GM19397 (cell line): ENCODE measurements around the gene SETBP1.

Experiments used
- ATAC-seq: cut with Tn5 transposase; IDR thresholded peaks from one replicate; pipeline ENCODE4 v1.9.1; 2021; ENCODE audit warnings: mild to moderate bottlenecking, moderate library complexity; ENCODE audit not compliant: unreplicated experiment

The SETBP1 gene

DNA sequence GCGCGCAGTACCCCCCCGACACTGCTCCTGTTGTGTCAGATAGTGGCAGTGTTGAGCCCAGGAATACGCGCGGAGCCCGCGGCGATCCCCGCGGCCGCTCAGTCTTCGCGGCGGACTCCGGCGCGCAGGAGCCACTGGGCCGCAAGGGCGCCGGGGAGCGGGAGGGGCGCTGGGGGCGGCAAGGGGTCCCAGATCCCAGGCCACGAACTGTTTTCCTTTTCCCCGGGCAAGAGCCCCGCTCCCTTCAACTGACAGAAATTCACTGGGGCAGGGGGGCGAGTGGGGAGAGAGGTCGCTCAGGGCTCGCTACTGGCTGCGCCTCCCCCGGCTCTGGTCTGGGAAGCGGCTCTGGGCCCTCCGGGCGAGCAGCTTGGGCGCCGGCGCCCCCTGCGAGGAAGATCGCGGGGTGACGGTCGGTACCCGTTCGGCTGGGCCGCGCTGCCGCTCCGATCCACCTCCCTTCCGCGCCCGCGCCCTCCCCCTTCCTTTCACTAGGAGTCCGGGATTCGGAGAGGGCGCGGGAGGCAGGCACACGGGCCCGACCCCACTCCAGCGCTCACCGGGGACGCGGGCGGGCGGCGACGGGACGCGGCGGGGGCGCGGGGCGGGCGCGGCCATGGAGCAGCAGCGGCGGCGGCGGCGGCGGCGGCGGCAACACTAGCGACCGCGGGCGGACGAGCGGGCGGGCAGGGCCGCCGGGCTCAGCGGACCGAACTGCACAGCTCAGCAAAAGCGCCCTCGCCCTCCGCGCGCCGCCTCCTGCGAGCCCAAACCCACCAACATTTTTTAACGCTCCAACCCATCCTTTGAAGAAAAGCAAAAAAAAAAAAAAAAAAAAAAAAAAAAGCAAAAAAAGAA is 1.4 kb upstream of the SETBP1 start:
- peak; percentile 93 for ATAC-seq

DNA sequence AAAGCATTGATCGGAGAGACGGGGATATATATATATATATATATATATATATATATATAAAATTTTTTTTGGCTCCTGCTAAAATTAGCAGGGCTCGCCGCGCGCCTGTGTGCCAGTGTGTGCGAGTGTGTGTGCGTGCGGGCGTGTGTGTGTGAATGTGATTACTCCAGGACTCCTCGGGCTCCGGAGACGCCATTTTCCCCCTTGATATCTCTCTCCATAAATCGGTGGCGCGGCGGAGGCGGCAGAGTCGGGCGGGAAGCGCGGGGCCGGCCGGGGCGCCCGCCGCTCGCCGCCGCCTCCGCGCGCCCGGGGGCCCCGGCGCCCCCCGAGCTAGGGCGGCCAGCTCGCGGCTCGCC is 795 bp upstream of the SETBP1 start:
- ATAC-seq: no peak

DNA sequence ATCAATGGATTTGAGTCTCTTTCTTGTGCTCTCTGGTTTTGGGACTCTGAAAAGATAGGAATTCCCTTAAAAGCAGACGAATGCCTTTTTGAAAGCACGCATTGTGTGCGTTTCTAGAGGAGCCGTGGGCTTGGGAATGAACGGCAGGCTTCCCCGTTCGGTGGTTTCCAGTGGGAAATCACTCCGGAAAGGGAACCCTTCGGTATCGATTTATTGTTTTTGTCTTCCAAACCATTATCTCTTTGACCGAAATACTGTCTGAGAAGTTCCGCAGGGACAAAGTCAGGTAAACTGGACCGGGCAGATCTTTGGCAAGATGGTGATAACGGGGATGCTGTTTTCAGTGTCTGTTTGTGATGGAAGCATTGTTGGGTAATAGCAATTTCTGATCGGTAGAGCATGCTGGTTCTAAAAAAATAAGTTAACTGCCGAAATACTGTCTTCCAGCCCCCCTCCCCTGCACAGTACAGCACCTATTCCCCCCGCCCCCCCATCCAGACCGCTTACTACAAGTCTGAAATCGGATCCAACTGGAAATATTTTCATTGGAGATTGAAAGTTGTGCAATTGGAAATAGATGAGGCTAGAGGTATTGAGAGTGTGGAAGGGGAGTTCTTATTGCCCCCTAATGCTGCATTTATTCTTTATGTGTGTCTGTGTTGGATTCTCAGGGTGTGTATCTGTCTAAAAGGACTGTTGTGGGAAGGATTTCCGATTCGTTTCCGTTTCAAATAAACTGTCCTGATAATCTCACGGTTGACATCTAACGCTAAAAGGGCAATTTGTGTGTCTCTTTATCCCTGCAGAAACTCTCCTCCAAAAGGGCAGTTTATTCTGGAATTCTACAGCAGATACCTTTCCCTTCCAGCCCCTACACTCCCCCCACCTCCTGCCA is 635 bp downstream of the SETBP1 start:
- ATAC-seq: no peak

DNA sequence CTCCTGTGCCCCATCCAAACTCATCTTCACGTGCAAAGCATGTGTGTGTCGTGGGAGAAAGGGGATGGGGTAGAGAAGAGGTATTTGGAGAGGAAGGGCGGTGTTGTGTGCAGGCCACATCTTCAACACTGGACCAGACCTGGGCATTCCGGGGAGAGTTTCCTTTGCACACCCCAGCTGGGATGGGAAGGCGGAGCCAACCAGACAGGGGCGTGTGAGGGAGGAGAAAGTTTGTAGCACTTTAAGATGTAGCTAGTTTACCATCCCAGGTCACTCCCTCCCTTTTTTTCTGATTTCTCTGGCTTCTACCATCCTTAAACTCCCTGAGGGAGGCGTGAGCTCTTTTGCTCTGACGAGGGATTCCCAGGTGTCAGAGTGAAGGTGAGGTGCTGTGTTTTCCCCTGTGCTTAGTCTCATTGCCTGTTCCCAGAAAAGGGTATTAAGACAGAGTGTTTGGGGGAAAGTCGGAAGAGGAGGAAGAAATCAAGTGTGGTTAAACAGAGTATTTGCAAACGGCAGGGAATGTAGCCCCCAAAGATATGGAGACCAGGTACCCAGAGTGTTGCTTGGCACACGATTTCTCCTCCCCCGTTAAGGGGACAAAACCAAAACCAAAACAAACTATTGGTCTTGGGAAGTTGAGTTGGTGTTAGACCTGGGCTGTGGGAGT is 1.6 kb downstream of the SETBP1 start:
- ATAC-seq: no peak

DNA sequence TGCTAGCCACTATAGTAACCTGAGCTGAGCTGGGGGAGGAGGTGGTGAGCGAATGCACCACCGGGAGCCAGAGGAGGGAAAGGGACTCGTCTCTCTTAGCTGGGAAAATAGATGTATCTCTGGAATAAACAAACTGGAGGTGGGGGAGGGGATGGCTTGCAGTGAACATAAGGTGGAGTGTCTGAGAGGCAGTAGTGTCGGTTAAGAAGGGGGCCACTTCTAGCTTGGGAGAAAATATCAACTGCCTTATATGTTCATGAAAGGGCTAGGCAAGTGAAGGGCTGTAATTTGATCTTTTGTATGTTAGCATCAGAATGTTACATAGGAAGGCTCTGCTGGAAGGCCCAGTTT is 2.2 kb downstream of the SETBP1 start:
- no peak for ATAC-seq

DNA sequence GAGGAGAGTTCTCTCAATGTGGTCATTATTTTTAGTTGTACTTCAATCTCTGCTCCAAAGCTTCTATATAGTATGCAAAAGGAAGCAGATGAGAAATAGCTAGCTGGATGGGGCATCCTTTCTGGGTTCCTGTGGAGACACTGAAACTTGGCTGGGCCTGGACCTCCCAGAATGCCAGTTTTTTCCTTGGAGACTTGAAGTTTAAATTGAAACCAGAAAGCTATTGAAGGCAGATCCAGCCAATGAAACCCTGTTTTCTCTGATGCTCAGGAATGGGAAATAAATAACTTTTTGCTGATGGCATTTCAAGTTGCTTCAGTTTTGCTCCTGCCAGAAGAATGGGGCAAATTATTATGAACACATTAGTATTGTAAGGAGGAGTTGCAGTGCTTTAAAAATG is 2.9 kb downstream of the SETBP1 start:
- no peak for ATAC-seq

DNA sequence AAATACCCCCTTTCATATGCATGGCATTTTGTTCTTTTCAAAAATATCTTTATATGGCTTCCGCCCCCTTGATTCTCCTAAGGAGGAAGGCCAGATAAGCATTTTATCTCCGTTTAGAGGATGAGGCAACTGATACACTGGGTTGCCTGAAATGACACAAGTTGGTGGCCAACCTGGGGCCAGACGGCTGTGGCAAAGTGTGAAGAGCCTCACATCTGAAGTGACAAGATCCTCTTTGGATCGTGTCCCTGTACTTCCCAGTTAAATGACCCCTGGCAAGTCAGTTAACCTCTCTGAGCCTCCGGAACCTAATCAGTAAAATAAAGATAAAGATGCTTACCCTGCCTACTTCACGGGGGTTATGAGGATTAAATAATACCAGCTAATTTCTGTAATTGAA is 4.6 kb downstream of the SETBP1 start:
- ATAC-seq: no peak

DNA sequence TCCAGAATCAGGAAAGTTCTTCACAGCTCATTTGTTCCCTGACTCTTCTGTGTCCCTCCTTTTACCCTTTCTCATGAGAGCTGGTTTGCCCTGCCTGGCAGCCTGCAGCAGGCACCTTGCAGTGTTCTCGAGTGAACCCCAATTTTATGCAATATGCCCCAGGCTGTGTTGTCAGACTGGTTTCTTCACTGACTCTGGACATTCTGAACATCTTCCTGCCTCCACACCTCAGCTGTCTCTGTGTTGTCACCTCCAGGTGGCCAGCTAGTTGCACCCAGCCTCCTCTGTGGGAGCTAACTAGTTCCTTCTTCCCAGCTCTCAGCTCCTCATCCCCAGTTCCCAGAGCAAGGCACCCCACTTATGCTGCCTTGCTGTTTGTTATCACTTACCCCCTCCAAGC is 5.5 kb downstream of the SETBP1 start:
- ATAC-seq: no peak

DNA sequence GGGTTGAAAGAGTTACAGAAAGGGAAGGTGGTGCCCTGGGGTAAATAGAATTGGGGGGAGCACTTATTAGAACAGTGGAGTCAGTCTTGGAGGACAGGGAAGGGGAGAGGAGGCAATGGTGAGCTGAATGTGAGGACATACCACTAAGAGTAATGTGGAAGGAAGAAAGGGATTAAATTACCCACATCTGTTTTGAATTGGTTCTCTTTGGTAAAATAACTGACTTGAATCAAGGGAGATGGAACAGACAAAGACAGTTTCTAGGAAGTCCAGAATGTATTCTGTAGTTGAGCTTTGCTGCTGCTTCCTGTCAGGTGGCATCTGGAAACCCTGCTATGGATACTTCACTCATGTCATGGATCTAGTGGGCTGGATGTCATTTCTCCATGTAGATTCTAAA is 6.7 kb downstream of the SETBP1 start:
- ATAC-seq: no peak

DNA sequence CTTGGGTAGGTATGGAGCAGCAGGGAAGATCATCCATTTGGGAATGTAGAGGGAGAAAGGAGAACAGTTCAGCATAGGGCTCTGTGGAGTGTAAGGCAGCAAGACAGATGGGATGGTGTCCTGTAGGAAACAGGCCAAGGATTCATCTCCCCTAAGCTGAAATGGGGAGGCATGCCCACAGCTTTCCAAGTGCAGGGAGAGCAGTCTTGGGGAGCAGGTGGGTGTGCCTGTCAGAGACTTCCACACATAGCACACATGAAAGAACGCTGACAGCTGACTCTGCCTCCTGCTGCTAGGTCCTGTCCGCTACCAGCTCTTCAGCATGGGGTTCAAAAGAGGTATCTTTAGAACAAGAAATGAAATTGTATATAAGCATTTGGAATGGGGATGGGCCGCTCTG is 9.0 kb downstream of the SETBP1 start:
- no peak for ATAC-seq

DNA sequence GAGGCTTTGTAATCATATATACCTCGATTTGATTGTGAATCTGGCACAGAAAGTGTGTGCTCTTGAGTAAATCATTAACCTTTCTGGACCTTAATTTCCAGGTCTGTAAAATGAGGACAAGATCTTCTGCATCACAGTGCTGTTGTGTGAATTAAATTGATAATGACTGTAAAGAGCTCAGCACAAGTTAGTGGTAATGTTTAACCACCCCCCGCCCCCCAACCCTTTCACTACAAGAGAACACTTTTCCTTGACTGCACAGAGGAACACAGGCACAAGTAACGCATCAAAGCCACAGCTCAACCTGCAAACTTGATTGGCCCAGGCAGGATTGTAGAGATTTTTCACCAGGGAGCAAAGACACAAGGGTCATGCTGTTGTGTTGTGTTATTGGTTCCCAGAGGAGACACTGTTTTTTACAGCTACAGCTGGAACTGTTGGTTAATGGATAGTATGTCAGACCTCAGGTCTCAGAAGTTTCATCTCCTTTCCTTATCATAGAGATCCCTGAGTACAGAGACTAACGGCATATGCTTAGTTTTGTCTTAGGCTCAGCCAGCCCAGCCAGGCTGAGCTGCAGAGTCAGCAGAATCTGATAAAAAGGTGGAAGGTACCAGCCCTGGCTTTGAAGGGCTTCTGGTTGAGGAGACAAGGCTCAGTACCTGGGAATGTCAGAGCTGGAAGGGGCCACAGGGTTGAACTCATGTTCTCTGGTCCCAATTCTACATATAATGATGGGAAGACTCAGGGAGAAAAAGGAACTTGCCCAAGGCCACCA is 10.6 kb downstream of the SETBP1 start:
- no peak for ATAC-seq

DNA sequence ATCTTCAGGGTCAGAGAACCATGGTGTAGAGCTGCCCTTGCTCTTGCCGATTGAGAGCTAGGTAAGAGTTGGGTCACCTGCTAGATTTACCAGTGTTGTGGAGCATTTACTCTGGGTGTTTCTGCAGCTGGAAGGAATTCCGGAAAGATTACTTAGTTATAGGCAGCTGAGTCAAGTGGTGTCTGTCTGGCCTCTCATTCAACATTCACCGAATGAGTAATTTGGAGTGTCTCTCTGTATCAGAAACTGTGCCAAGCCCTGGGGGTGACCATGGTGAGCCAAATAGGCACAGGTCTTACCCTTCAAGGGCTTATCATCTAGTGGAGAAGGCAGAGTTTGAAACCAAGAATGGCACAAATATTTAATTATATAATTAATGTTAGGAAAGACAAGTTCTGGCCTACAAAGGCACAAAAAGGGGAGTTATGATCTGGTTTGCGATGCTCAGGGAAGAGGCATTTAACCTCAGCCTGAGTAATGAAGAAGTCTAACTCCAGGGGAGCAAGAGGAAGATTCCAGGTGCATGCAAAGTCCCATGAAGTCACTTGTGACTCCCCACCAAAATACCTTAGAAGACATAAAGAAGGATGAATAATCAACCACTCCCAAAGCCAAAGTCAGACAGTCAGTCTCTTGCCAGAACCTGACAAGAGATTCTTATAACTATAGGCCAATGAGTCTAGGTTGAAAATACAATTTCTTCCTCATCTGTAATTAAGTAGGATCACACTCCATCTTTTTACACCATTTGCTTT is 12.5 kb downstream of the SETBP1 start:
- ATAC-seq: no peak

DNA sequence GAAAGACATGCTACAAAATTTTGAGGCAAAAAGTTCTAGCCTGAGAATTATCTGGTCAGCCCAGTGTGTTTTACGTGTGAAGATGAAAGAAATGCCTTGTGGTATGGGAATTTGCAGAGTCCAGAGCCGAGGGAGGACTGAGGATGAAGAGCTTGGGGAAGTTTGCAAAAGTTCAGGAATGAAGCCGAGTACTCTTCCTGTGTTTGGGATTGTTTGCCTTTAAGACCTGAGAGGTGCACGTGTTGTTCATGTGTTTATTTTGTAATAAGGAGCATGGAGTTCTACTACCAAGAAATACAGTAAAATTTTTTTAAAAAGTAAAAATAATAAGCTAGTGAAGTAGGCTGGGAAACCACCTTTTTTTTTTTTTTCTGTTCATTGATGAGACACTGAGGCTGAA is 14.8 kb downstream of the SETBP1 start:
- no peak for ATAC-seq

DNA sequence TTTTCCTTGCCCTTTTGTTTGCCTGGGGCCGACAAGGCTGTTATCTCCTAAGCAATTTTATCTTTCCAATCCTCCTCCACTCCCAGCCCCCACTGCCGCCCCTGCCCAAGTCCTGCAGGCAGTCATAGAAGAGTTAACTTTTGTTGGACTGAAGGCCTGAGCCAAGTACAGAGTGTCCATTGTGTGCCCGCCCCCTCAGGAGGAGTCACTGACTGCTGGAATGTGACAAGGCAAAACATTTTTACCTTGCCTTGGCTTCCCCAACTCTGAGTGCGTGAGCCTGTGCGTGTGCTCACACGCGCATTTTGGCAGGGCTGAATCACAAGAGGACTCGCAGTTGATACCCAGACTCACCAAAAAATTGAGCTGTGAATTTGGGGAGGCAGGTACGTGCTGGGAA is 16.2 kb downstream of the SETBP1 start:
- no peak for ATAC-seq

DNA sequence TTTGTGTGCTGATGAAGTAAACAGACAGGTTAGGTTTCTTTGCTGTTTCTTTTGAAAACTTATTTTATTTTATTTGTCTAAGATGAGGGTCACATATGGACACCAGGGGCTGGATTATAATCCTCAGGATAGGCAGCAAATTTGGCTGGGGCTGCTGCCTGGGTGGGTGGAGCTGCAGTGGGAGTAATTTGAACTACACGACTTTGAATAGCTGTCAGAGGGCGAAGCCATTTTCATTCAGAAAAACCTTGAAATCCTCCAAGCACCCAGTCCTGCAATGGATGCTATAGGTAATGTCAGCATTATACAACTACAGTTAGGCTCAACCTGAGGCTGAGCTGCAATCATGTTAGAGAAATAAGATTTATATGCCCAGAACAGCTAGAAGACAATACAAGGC is 16.6 kb downstream of the SETBP1 start:
- ATAC-seq: no peak

DNA sequence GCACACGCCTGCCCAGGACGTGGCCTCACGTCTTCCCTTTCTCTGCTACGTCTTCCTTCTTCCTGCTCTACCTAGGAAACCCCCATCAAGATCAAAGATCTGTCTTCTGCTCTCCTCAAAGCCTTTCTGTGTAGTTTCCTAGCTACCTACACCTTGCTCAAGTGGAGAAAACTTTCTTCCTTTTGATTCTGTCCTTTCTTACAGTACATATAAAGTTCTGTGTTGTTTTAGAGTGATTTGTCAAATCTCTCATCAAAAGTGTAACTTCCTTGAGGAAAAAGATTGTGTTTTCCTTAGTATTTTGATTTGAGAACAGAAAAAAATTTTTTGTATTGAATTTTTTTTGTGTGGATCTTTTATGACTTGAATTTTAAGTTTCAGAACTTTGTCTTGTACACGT is 17.8 kb downstream of the SETBP1 start:
- no peak for ATAC-seq

DNA sequence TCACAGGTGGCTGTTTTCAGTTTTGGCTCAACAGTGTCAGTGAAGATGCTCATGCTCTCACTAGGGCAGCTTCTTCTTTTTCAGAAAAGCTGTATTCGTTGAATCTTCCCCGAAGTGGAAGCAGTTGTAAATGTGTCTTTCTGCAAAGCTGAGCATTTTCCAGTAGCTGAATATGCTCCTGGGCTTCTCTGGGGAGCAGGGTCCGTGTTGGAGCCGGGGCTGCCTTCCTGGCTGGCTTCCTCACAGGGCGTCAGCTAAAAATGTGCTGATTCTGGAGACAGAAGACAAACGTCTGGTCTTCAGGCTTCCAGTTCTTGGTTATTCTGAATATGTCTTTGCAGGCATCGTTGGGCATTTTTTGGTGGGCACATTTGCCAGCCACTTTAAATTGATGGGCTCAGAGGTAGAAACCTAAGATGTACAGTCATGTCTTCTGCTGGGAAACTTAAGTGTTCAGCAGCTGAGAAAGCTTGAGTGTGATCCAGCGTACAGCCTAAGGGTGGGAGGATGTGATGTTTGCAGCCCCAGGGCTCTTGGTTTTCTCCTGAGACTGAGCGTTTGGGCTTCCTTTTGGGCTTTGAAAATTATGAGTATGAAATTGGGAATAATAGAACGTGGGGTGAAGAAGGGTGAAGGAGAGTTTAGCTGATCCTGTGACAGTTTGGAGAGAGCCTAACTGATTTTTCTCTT is 19.0 kb downstream of the SETBP1 start:
- ATAC-seq: no peak

DNA sequence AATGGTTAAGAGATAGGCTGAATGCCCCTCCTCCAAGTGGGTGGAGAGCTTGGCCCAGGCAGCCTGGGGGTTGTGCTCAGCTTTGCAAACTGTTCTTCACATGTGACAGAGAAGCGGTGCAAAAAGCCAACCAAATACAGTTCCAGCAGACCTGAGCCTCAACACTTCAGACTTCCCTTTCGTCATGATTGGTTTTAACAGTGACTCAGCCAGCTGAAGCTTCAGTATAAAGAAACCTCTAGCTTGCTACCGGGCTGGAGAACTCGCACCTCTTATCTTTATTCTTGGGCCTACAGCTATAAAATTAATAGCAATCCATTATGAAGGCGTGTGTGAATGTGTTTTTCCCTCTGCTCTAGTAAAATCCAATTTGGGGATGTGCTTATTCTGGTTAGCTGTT is 20.0 kb downstream of the SETBP1 start:
- ATAC-seq: no peak

DNA sequence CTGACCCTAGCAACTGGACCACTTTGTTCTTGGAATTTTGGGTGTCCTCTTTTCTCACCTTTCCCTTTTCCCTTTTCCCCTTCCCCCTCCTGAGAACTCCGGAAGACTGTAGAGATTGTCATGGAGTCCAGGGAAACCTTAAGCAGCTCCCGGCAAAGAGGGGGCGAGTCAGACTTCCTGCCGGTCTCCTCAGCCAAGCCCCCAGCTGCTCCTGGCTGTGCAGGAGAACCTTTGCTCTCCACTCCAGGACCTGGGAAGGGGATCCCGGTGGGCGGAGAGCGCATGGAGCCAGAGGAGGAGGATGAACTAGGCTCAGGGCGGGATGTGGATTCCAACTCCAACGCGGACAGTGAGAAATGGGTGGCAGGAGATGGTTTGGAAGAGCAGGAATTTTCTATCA is 20.5 kb downstream of the SETBP1 start:
- ATAC-seq: no peak

DNA sequence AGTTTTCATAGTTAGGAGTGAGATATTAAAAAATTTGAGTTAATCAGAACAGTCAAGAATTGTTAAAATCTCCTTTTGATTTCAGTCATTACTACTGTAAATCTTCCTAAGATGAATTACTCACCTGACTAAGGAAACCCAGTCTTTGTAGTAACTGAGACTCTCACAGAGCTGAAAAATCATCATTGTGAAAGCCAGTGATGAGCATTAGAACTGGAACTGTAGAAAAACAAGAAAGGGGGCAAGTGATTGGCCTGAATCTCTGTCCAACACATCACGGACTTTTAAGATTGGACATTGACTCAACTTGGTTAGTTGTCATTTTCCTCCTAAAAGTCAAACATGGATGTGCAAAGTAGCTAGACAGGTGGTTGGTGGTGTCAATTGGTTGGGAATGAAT is 21.9 kb downstream of the SETBP1 start:
- ATAC-seq: no peak
